Choroid plexus epithelial cell (primary cell): ENCODE data around the gene ZNF784.
"Not testable (repeated sequence)": the region's sequence is repeated elsewhere in the genome, so short reads cannot be mapped to it uniquely, and the experiment has no call there.

Source experiments
- DNase-seq: peaks from one replicate; pipeline ENCODE4 v3.0.0-alpha.2; 2010; ENCODE audit warnings: low read depth
- H3K4me3 ChIP-seq: 2 replicates; pipeline ENCODE4 v1.5.1; 2011; ENCODE audit warnings: low read depth, mild to moderate bottlenecking, control low read depth, low read length, moderate library complexity
- TF ChIP-seq, protein P1 (sequence below): conservative IDR thresholded peaks from 2 replicates; pipeline ENCODE4 v1.5.1; 2011; ENCODE audit warnings: low read depth, mild to moderate bottlenecking, control low read depth, inconsistent platforms, low read length, moderate library complexity

ZNF784 gene

DNA sequence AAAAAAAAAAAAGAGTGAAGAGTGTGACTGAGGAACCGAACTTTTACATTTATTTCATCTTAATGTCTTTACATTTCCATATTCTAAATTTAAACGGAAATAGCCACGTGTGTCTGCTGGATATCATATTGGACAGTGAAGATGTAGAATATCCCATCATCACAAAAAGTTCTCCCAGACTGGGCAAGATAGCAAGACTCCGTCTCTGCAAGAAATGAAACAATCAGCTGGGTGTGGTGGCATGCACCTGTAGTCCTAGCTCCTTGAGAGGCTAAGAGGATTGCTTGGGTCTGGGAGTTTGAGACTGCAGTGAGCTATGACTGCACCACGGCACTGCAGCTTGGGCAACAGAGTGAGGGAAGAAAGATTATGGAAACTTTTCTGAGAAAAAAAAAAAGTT is 47.6 kb downstream of the ZNF784 start:
- TF ChIP-seq, protein P1, sequence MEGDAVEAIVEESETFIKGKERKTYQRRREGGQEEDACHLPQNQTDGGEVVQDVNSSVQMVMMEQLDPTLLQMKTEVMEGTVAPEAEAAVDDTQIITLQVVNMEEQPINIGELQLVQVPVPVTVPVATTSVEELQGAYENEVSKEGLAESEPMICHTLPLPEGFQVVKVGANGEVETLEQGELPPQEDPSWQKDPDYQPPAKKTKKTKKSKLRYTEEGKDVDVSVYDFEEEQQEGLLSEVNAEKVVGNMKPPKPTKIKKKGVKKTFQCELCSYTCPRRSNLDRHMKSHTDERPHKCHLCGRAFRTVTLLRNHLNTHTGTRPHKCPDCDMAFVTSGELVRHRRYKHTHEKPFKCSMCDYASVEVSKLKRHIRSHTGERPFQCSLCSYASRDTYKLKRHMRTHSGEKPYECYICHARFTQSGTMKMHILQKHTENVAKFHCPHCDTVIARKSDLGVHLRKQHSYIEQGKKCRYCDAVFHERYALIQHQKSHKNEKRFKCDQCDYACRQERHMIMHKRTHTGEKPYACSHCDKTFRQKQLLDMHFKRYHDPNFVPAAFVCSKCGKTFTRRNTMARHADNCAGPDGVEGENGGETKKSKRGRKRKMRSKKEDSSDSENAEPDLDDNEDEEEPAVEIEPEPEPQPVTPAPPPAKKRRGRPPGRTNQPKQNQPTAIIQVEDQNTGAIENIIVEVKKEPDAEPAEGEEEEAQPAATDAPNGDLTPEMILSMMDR = no peak
- H3K4me3 ChIP-seq = no peak overlapping the region
- no peak for DNase-seq

DNA sequence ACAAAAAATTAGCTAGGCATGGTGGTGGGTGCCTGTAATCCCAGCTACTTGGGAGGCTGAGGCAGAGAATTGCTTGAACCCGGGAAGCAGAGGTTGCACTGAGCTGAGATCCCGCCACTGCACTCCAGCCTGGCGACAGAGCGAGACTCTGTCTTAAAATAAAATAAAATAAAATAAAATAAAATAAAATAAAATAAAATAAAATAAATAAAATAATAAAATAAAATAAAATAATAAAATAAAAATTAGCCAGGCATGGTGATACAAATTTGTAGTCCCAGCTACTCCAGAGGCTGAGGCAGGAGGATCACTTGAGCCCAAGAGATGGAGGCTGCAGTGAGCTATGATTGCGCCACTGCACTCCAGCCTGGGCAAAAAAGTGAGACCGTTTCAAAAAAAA is 50.4 kb downstream of the ZNF784 start:
- DNase-seq, H3K4me3 ChIP-seq: not testable (repeated sequence)
